SW 1271 (cell line): ENCODE data around the gene AFG1L.
"Not testable (repeated sequence)": the region's sequence is repeated elsewhere in the genome, so short reads cannot be mapped to it uniquely, and the experiment has no call there.

ENCODE experiments used
- DNase-seq, 2 experiments: peaks; one replicate each; lab custom pipeline; 2025; lab: John Stamatoyannopoulos, UW

The AFG1L gene

GRCh38 chr6:108556866-108557493 lies 262.1 kb downstream of the AFG1L start:
- DNase-seq = no peak

- peak in 1 of 2 experiments; percentile 70 for DNase-seq
Observed at GRCh38 chr6:108557494-108558371, 262.9 kb downstream of the AFG1L start.

- peak; percentile 89 to 97 for DNase-seq
Observed at GRCh38 chr6:108558372-108559096, 263.7 kb downstream of the AFG1L start.

- DNase-seq = peak; percentile 53 to 85
Observed at GRCh38 chr6:108559097-108559883, 264.4 kb downstream of the AFG1L start.

GRCh38 chr6:108559884-108560462 lies 265.1 kb downstream of the AFG1L start:
- peak; percentile 38 to 49 for DNase-seq

GRCh38 chr6:108560463-108561308 lies 265.8 kb downstream of the AFG1L start, which contains the start of gene FOXO3:
Gene FOXO3, plus strand, starts transcription at chr6:108560917. Its CDS starts 292 bp downstream, at chr6:108561209.
- DNase-seq = peak; percentile 58 to 83

GRCh38 chr6:108561309-108561647 lies 266.4 kb downstream of the AFG1L start:
- DNase-seq = not testable (repeated sequence)

- DNase-seq = no peak
Observed at GRCh38 chr6:108561742-108562502, 267.1 kb downstream of the AFG1L start.

- DNase-seq = peak; percentile 16 to 71
Observed at GRCh38 chr6:108562503-108562993, 267.7 kb downstream of the AFG1L start.

GRCh38 chr6:108563292-108563691 lies 268.4 kb downstream of the AFG1L start:
- DNase-seq = no peak

- peak in 1 of 2 experiments; percentile 48 for DNase-seq
Observed at GRCh38 chr6:108564178-108564577, 269.3 kb downstream of the AFG1L start.

- no peak for DNase-seq
Observed at GRCh38 chr6:108565091-108565766, 270.4 kb downstream of the AFG1L start.

GRCh38 chr6:108565893-108566292 lies 271.0 kb downstream of the AFG1L start:
- no peak for DNase-seq

- no peak for DNase-seq
Observed at GRCh38 chr6:108566406-108566805, 271.6 kb downstream of the AFG1L start.

- no peak for DNase-seq
Observed at GRCh38 chr6:108568101-108568500, 273.2 kb downstream of the AFG1L start.

- no peak for DNase-seq
Observed at GRCh38 chr6:108568551-108569305, 273.9 kb downstream of the AFG1L start.

- peak in 1 of 2 experiments; percentile 15 for DNase-seq
Observed at GRCh38 chr6:108570517-108570916, 275.7 kb downstream of the AFG1L start.
